Rectal smooth muscle tissue (tissue), 1 donor: ENCODE data around the gene SND1.
A peak's percentile ranks its signal among the peaks of the same experiment; 100 is the strongest.

ENCODE experiments used
- H3K27ac ChIP-seq: one replicate; pipeline ENCODE4 v1.7.0; 2013; ENCODE audit warnings: low read depth, low read length, inconsistent platforms
- H3K27me3 ChIP-seq: one replicate; pipeline ENCODE4 v1.7.0; 2013; ENCODE audit warnings: low read length; ENCODE audit not compliant: control insufficient read depth, insufficient read depth
- H3K36me3 ChIP-seq: one replicate; pipeline ENCODE4 v1.7.0; 2013; ENCODE audit warnings: low read length; ENCODE audit not compliant: control insufficient read depth, insufficient read depth
- H3K4me1 ChIP-seq: one replicate; pipeline ENCODE4 v1.7.0; 2013; ENCODE audit warnings: low read length; ENCODE audit not compliant: control insufficient read depth, insufficient read depth
- H3K4me3 ChIP-seq: one replicate; pipeline ENCODE4 v1.7.0; 2013; ENCODE audit warnings: low read length
- H3K9ac ChIP-seq: one replicate; pipeline ENCODE4 v1.7.0; 2013; ENCODE audit warnings: low read length

SND1 gene

DNA sequence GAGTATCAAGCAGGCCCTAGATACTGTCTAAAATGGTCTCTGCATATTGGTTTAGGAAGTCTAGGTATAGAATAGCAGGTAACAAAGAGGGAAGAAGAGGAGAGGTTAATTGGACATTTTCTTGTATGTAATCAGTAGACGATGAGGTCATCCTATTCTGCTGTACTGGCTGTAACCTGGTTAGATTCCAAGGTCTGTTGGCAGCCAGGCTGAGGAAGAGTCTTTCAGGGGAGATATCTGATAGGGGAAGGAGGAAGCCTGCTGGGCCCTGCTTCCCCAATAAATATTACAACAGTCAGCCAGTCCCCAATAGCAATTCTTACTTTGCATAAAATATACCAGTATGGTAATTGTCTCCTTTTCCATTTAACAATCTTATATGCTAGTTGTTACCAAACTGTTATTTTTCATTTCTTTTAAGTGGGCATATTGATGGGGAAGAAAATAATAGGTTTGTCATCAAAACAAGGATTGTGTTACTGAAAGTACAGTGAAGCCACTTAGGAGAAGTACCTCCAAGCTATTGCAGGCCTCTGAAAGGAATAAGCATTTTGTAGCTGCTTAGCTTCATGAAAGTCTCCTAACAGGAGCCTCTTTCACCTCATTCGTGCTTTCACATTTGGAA is 192.8 kb downstream of the SND1 start:
- Histone ChIP-seq H3K27me3 (no peaks in the 10 kb centered on the region), H3K27ac (peak overlapping the region; percentile 62)

DNA sequence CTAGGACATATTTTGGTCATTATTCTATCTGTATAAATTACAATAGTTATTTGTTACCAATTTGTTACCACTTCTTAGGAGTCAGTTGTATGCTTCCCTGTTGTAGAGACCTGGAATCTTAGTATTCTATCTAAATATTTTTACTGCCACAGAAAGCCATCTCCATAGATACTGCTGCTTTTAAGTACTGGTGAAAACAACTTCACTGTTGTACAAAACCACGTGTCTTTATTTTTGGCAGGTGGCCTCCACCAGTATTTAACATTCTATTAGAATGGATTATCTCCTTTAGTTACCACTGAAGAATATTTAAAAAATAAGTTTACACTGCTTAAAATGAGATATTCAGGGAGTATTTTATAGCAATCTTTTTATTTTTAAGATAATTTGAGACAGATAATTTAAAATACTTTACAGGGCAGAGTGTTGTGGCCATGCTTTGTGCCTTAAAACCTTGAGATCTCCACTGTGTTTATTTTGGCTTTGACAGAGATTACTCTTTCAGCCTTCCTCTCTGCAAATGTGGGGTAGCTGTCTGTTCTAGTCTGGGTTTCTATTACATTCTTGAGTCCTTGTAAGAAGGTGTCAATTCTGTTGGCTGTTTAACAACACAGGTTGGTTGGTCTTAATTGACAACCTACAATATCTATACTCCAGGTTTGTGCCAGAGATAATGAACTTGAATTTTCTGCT is 193.7 kb downstream of the SND1 start:
- Histone ChIP-seq H3K4me3 (no peak overlapping the region), H3K27me3 (no peaks in the 10 kb centered on the region), H3K4me1 (peaks cover 24% of the 10 kb centered on the region), H3K9ac (no peak overlapping the region), H3K36me3 (no peaks in the 10 kb centered on the region), H3K27ac (peak overlapping the region; percentile 62)

More for the DNA sequence above, 192.8 kb downstream of the SND1 start:
- Histone ChIP-seq H3K9ac (no peak overlapping the region), H3K36me3 (no peaks in the 10 kb centered on the region), H3K4me1 (peaks cover 24% of the 10 kb centered on the region), H3K4me3 (no peak overlapping the region)

DNA sequence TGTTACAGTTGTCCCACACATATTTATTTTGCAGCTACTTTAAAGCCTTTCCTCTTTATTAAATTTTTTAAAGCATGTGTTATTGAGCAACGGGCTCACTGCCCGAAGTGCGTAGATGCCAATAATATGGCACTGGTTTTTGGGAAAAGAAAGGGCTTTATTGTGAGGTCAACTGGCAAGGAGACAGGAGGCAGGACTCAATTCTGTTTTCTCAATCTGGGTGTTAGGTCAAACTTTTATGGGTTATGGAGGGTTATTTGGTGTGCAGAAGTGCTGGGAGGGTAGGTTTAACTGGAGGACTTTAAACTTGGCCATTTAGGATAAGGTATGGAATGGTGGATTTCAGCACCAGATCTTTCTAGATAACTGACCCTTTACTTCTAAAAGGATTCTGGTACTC is 195.6 kb downstream of the SND1 start:
- no peaks in the 10 kb centered on the region for H3K27me3 ChIP-seq
- H3K4me3 ChIP-seq: no peak overlapping the region
- H3K27ac ChIP-seq: no peak overlapping the region
- no peaks in the 10 kb centered on the region for H3K36me3 ChIP-seq
- H3K9ac ChIP-seq: no peak overlapping the region
- H3K4me1 ChIP-seq: peaks cover 24% of the 10 kb centered on the region

DNA sequence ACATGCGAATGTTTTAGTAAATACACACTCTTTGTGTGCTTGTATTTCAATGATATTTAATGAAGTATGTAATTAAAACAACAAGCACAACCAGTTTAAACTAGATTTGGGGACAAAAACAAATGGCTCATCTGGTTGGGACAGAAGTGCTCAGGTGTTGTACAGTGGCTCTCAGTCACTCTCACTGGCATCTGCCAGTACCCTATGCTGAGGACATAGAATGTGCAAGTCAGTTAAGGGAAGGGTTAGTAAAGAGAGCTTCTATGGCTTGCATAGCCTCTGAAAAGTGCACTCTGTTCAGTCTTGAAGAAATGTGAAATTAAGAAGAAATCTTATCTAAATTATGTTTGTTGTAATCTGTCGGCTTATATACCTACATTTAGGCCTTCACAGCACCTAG is 196.2 kb downstream of the SND1 start:
- Histone ChIP-seq H3K4me1 (peaks cover 24% of the 10 kb centered on the region), H3K27me3 (no peaks in the 10 kb centered on the region), H3K9ac (no peak overlapping the region), H3K36me3 (no peaks in the 10 kb centered on the region), H3K27ac (no peak overlapping the region), H3K4me3 (no peak overlapping the region)

DNA sequence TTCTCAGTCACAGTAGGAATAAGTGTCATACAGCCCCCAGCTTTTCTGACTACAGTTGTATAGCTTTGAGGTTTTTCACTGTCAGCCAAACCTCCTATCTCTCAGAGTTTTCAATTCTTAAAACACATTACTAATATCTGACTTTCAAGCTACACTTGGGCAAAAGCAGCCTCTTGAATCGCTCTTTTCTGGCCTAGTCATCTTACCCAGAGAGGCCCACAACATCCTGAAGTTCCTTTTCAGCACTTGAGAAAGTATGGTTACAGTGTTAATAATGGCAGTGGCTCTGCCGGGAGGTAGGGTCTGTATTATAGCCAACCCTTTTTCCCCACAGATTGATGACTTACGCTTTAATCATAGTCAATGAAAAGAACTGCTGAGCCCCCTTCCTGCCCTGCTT is 198.2 kb downstream of the SND1 start:
- no peak overlapping the region for H3K4me3 ChIP-seq
- peaks cover 12% of the 10 kb centered on the region for H3K4me1 ChIP-seq
- no peaks in the 10 kb centered on the region for H3K27me3 ChIP-seq
- H3K9ac ChIP-seq: no peak overlapping the region
- no peak overlapping the region for H3K27ac ChIP-seq
- no peaks in the 10 kb centered on the region for H3K36me3 ChIP-seq

DNA sequence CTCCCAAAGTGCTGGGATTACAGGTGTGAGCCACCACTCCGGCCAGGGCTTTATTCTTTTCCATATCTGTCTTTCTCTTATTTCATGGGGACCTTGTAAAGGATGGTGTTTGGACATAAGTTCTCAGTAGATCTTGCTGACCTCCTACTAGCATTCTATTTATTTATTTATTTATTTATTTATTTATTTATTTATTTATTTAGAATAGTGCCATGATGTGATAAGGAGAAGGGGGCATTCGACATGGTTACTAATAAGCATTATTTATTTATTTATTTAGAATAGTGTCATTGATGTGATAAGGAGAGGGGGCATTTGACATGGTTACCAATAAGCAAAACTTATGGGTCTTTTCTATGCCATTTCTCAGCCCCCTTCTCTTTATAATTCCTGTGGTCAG is 202.4 kb downstream of the SND1 start:
- Histone ChIP-seq H3K4me3 (no peak overlapping the region), H3K36me3 (no peaks in the 10 kb centered on the region), H3K27ac (no peak overlapping the region), H3K9ac (no peak overlapping the region), H3K4me1 (peaks cover 18% of the 10 kb centered on the region), H3K27me3 (no peaks in the 10 kb centered on the region)

DNA sequence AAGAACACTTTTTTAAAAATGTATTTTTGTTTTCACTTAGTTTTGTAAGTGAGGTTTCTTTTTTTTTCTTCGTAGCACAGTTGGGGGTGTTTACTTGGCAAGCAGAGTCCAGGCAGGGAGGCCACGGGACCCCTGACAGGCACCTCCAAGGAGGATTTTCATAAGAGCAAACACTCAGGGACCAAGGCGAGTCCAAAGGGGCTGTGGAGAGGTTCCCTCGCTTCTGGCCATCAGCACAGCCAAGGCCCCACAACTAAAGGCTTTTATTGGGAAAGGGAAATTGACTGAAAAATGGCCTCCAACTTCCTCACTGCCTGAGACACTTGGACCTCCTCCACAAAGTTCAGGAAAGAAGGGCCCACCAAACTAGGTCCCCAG is 205.5 kb downstream of the SND1 start:
- H3K4me3 ChIP-seq: no peak overlapping the region
- H3K27me3 ChIP-seq: no peaks in the 10 kb centered on the region
- H3K27ac ChIP-seq: peak overlapping the region; percentile 4
- peaks cover 24% of the 10 kb centered on the region for H3K4me1 ChIP-seq
- H3K9ac ChIP-seq: no peak overlapping the region
- no peaks in the 10 kb centered on the region for H3K36me3 ChIP-seq

DNA sequence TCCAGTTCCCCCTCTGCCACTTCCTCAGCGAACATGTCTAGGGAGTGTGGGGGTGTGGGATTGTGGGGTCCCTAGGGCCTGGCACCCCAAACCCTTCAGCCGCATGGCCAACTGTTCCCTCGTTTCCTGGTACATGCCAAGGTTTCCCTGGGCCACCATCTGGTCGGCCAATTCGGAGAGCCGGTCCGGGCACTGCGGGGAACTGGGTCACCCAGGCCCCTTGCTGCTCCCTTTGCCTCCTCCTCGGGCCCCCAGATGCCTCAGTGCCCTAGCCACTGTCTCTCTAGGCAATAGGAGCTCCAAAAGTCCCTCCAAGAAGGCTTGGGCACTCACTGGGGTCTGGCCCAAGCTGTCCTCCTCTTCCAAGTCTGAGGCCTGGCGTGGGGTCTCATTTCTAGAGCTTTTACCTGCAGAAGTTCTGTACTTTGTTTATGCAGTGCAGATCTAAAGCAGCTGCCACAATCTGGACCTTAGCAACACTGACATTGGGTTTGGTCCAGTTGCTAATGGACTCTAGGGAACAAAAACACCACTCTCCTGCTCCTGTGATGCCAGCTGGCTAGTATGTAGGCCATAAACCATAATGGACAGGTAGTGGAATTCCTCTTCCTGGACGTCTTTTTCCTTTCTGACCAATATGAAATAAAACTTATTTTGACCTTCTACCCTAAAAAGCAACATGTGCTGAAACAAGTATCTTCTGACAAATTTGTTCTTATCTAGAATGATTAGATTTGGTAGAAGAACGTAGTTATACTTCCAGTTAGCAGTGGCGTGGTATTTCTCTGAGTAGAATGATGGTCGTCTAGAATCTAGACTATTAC is 206.3 kb downstream of the SND1 start:
- Histone ChIP-seq H3K27me3 (no peaks in the 10 kb centered on the region), H3K4me3 (no peak overlapping the region), H3K9ac (no peak overlapping the region), H3K27ac (peak overlapping the region; percentile 63), H3K4me1 (peaks cover 24% of the 10 kb centered on the region), H3K36me3 (no peaks in the 10 kb centered on the region)

DNA sequence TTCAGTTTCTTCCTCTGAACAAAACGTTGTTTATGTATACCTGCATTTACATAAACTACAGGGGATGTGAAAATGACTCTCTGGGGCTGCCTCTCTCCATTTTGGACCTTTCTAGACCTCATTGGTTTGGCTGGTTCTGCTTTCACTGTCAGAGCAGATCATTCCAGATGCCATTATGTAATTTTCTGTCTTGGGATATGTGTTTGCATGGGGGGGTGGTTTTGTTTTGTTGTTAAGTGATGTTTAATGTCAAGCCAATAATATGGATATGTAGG is 206.9 kb downstream of the SND1 start:
- H3K36me3 ChIP-seq: no peaks in the 10 kb centered on the region
- no peaks in the 10 kb centered on the region for H3K27me3 ChIP-seq
- H3K4me3 ChIP-seq: no peak overlapping the region
- peaks cover 24% of the 10 kb centered on the region for H3K4me1 ChIP-seq
- H3K27ac ChIP-seq: peak overlapping the region; percentile 63
- no peak overlapping the region for H3K9ac ChIP-seq

DNA sequence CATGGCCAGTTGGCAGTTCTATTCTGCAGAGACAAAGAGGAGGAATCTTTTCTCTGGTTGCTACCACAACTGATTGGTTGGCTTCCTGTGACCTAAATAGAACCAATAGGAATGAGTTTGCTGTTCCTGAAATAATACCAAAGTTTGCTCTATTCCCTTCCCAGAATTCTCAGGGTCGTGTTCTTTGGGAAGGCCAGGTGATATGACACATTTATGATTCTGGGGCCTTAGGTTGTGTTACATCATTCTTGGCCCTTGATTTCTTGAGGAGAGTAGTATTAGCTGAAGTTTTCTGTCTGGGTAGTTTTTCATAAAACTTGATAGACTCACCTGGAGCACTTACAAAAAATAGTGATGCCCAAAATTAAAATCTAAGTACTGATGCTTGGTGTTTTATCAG is 207.3 kb downstream of the SND1 start:
- Histone ChIP-seq H3K4me3 (no peak overlapping the region), H3K9ac (no peak overlapping the region), H3K36me3 (no peaks in the 10 kb centered on the region), H3K27me3 (no peaks in the 10 kb centered on the region), H3K4me1 (peaks cover 24% of the 10 kb centered on the region), H3K27ac (peak overlapping the region; percentile 63)

DNA sequence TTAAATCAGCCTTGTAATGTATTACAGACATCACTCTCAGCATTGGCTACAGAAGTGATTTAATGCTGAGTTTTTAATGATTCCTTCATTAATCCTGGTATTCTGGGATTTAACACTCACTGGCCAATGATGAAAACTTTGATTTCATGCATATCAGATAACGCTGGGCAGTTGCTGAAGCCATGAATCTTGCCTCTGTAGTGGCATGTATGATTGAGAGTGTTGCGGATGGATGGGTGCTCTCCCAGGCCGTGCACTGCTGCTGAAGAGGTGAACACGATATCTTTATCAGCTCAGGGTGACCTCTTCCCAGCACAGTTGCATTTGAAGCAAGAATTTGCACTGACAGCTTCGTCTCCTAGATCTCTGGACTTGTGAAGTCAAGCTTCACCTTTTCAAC is 210.5 kb downstream of the SND1 start:
- Histone ChIP-seq H3K4me1 (peaks cover 23% of the 10 kb centered on the region), H3K9ac (no peak overlapping the region), H3K27me3 (no peaks in the 10 kb centered on the region), H3K36me3 (no peaks in the 10 kb centered on the region), H3K4me3 (no peak overlapping the region), H3K27ac (no peak overlapping the region)

DNA sequence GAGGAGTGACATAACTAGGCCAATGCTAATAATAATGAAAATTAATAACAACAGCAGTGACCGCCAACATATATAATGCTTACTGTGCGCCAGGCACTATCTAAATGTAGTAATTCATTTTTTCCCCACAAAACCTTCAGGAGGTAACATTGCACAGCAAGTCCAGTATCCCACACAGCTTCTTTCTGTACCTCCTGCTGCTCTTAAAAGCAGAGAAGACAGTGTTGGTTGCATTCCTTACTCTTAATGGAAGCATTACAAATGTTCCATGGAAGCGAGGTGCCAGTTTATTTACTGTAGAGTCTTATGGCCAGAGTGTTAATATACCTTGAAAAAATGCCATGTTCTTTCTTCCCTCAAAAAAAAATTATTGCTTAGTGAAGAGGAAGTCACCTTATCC is 211.1 kb downstream of the SND1 start:
- Histone ChIP-seq H3K36me3 (no peaks in the 10 kb centered on the region), H3K4me3 (no peak overlapping the region), H3K4me1 (peaks cover 18% of the 10 kb centered on the region), H3K9ac (no peak overlapping the region), H3K27me3 (no peaks in the 10 kb centered on the region), H3K27ac (no peak overlapping the region)

DNA sequence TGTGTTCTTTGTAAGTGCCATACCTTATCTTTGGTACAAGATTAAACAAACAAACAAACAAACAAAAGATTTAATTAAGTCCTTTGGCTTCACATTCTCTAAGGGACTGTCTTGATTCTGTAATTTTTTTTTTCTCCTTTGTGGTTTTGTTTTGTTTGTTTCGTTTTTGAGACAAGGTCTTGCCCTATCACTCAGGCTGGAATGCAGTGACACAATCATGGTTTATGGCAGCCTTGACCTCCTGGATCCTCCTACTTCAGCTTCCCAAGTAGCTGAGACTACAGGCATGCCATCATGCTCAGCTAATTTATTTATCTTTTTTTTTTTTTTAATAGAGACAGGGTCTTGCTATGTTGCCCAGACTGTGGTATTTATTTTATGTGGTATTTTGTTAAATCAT is 213.5 kb downstream of the SND1 start:
- H3K4me1 ChIP-seq: no peaks in the 10 kb centered on the region
- no peak overlapping the region for H3K27ac ChIP-seq
- H3K9ac ChIP-seq: no peak overlapping the region
- no peak overlapping the region for H3K4me3 ChIP-seq
- H3K27me3 ChIP-seq: no peaks in the 10 kb centered on the region
- no peaks in the 10 kb centered on the region for H3K36me3 ChIP-seq
